ENCODE data around the gene RNF208.

The RNF208 gene

DNA sequence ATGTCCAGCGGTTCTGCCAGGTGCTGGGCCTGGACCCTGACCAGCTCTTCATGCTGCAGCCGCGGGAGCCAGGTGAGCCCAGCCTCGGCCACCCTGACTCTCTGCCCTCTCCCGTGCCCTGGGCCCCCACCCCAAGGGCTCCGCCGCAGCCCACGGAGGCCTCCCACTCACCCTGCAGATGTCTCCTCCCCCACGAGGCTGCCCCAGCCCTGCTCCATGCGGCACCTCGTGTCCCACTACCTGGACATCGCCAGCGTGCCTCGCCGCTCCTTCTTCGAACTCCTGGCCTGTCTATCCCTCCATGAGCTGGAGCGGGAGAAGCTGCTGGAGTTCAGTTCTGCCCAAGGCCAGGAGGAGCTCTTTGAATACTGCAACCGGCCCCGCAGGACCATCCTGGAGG, 7.4 kb downstream of the RNF208 start:
- DNase-seq (ENCODE audit: low spot score) = no peak

- peak; percentile 39 for DNase-seq (ENCODE audit: low spot score)
Measured at GRCh38 chr9:137213160-137214060, 8.6 kb downstream of the RNF208 start.

DNA sequence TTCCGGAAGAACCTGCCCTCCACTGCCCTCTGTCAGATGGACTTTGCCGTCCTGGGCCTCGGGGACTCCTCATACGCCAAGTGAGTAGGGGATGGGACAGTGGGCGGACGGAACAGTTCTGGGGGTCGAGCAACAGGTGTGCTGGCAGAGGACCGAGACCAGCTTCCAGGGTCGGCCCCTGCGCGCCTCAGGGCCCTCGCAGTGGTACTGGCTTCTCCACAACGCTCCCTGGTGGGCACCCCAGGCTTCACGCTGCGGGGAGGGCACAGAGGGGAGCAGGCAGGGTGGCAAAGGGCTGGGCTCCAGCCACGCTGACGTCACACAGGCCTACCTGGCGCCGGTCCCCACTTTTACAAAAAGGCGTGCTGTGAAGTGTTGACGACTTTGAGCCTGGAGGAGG, 9.5 kb downstream of the RNF208 start:
- DNase-seq (ENCODE audit: low spot score) = no peak

GRCh38 chr9:137211532-137211931, 10.5 kb downstream of the RNF208 start:
- DNase-seq (ENCODE audit: low spot score) = no peak

GRCh38 chr9:137206602-137207001, 15.4 kb downstream of the RNF208 start:
- peak; percentile 67 for DNase-seq (ENCODE audit: low spot score)

DNA sequence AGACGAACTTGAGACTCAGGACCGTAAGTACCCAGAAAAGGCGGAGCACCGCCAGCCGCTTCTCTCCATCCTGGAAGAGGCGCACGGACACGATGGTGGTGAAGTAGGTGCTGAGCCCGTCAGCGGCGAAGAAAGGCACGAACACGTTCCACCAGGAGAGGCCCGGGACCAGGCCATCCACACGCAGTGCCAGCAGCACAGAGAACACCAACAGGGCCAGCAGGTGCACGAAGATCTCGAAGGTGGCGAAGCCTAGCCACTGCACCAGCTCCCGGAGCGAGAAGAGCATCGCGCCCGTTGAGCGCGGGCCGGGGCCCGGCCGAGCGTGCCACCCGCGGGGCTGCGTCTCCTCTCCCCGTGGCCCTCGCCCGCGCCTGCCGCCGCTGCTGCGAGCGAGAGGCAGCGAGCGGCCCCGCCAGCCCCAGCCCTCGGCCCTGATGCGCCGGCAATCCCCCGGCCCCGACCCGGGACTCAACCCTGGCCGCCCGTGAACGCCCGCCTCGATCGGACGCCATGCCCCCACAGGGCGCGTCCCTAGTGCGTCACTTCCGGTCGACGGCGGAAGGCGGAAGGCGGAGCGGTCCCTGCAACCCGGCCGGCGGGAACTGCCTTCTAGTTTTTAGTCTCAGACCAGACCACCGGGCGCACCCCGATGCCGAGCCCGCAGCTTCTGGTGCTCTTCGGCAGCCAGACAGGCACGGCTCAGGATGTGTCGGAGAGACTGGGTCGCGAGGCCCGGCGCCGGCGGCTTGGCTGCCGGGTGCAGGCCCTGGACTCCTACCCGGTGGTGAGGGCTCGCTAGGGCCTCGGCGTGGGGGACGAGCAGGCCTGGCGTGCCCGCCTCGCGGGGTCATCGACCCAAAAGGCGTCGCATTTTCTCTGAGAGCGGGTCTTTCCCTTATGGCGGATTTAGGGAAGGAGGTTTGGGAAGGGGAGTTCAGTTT, 16.6 kb downstream of the RNF208 start, which contains the start of the genes NDOR1 and TMEM203:
Gene NDOR1 (plus strand): TSS at position 575 of the 944 bp plus-strand sequence. CDS start 78 bp downstream, at position 653.
Gene TMEM203 (minus strand): TSS at position 523 of the 944 bp plus-strand sequence. CDS start 234 bp downstream, at position 289.
- peak; percentile 93 for DNase-seq (ENCODE audit: low spot score)

DNA sequence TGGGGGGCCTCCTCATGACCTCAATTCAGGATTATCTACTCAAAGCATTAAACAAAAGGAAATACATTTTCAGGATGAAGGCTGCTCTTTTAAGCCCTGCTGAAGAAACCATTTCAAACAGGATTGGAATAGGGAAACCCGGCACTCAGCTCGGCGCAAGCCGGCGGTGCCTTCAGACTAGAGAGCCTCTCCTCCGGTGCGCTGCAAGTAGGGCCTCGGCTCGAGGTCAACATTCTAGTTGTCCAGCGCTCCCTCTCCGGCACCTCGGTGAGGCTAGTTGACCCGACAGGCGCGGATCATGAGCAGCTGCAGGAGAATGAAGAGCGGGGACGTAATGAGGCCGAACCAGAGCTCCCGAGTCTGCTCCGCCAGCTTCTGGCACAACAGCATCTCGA, 17.3 kb downstream of the RNF208 start:
- no peak for DNase-seq (ENCODE audit: low spot score)

- DNase-seq (ENCODE audit: low spot score) = no peak
Measured at GRCh38 chr9:137202966-137203365, 19.1 kb downstream of the RNF208 start.

GRCh38 chr9:137201205-137201868, 20.7 kb downstream of the RNF208 start:
- DNase-seq (ENCODE audit: low spot score) = no peak

DNA sequence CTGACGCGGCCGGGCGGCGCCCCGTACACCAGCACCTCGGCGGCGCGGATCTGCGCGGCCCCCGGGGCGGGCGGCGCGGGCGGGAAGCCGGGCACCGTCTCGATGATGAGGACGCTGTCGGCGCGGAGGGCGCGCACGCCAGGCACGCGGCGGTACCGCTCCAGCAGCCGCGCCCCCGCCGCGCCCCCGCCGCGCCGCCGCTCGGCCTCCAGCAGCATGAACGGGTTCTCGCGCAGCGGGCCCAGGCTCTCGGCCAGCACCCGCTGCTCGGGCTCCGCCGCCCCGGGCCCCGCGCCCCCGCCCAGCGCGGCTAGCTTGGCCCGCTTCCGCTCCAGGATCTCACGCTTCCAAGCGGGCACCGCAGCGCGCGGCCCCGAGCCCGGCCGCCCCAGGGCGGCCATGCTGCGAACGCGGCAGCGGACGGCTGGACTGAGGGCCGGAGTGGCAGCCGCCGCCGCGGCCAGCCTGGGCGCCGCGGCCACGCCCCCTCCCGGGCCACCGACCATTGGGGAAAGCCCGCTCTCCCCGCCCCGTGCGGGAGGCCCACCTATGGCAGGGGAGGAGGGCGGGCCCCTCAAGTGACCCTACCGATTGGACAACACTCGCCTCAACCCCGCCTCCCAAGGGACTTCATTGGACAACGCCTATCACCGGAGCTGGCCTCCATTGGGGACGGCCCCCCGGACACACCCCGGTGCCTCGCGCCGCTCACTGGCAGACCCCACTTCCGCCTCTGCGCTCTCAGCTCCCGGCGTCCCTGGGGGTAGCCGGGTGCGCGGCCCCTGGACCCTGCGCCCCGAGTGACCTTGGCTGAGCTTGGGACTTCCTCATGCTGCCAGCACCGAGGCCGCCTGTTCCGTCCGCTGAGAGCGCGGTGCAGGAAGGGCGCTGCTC, 21.5 kb downstream of the RNF208 start, which contains the start of gene TPRN:
Gene TPRN (minus strand): TSS at position 431 of the 894 bp plus-strand sequence. CDS start 30 bp downstream, at position 401.
- peak; percentile 99 for DNase-seq (ENCODE audit: low spot score)

GRCh38 chr9:137199411-137200121, 22.5 kb downstream of the RNF208 start:
- DNase-seq (ENCODE audit: low spot score) = no peak

DNA sequence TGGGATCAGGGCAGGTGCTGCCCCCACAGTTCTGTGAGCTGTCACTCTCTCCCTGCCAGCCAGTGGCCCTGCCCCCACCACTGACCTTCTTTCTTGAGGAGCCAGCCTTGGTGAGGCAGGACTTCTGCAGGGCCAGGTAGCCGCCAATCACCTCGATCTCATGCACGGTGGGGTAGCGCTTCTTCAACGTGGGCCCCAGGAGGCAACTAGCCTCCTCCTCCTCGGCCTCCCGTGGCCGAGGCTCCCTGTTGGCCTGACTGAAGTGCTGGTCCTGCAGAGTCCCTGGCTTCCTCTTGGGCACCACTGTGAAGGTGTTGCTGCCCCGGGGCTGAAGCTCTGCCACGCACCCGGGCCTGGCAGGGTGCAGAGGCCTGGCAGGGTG, 23.1 kb downstream of the RNF208 start:
- no peak for DNase-seq (ENCODE audit: low spot score)

DNA sequence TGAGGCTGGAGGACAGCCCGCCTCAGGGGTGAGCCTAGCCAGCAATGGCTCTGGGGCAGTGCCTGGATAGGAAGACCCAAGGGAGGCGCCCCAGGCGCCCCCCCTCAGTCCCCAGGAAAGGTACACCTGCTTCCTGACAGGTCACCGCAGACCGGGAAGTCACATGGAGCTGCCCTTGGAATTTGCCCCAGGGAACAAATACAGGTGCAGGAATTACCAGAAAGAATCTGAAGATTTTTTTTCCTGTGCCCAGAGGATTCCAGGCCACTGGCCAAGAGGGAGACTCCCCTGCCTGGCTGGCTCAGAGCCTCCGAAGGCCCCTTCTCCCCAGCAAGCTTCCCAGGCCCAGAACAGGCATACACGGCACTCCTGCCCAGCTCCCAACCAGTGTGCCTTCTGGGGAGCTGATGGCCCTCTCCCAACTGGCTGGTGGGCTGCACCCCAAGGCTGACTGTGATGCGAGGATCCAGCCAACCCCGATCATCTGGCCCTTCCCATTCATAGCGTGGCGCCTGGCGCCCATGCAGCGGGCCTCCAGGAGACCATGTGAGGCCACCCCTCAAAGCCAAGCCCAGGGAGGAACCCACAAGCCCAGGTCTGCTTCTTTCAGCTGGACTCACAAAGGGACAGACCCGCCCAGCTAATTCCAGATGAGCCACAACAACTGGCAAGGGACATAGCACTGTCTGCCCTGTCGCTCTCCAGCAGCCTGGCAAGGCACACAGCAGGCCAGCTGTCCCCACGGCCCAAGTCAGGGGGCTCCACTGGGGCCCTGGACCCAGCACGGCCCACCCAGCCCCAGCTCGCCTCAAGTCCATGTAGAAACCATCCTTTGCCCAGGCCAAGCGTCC, 23.8 kb downstream of the RNF208 start:
- DNase-seq (ENCODE audit: low spot score) = no peak

DNA sequence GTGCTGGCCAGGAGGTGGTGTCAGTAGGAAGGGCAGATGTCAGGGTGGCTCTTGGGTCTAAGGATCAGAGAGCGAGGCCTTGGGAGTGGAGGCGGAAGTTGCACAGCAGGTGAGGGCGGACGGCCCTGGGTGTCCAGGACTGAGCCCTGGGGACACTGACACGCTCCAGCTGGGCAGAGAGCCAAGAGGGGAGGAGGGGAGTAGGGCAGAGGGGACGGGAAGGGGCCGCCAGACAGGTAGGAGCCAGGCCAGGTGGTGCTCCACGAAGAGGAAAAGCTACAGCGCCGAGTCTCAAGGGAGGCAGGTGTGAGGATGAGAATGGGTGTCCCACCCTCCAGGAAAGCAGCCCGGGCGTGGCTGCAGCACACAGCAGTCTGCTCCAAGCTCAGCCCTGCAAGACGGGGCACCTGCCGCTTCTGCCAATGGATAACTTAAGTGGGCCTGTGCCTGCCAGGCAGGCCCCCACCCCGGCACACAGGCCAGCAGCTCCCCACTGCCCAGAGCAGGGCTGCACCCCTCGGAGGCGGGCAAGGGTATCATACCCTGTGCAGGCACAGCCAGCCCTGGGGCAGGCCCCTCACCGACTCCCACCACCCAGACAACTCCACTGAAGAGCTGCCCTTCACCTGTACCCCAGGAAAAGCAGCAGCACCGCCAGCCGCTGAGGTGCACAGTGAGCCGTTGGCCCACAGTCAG, 26.4 kb downstream of the RNF208 start:
- no peak for DNase-seq (ENCODE audit: low spot score)

DNA sequence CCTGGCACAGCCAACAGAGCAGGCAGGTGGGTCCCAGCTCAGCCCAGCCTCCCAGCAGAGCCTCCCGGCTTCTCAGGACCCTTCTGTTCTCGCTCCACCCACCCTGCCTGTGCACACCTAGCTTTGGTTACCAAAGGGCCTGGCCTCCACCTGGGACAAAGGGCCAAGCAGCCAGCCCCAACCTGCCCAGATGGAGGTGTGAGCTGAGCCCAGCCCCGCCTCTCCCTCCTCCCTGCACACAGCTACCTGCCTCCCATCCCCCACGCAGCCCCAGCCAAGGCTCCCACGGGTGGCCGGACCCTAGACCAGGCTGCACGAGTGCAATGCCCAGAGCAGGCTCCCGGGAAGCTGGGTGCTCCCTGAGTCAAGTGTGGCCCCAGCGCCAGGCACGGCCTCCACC, 27.1 kb downstream of the RNF208 start:
- DNase-seq (ENCODE audit: low spot score) = no peak

DNA sequence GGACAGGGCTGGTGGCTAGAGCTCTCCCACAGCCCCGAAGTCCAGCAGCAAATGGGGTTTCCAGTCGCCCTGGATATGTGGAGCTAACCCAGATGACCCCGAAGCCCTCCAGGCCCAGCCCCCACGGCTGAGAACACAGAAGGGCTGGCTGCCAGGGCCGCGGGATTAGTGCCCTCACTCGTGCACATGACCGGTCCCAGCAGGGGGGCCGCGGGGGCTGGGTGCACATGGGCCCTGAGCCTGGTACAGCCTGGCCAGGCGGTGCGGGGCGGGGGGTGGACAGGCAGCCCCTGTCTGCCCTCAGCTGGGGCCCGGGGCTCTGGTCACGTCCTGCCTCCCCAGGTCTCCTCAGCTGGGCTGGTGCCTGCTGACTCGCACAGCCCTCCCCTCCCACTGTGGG, 27.7 kb downstream of the RNF208 start:
- DNase-seq (ENCODE audit: low spot score) = no peak

DNA sequence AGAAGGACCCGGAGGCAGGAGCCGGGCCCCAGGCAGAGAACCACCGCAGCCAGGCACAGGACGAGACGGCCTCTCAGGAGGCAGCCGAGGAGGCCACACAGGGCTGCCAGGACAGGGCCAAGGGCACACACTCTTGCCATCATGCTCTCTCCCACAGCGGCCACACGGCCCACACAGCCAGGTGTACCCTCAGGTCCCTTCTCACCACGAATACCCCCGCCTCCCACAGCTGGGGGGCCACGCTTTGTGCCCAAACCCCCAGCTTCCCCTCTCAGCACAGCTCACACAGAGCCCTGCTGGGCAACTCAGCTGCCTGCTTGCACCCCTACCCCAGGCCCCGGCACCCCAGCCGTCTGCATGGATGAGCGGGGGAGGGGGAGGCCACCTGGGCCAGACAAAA, 28.3 kb downstream of the RNF208 start:
- DNase-seq (ENCODE audit: low spot score) = no peak

- no peak for DNase-seq (ENCODE audit: low spot score)
Measured at GRCh38 chr9:137192859-137193258, 29.2 kb downstream of the RNF208 start.

DNA sequence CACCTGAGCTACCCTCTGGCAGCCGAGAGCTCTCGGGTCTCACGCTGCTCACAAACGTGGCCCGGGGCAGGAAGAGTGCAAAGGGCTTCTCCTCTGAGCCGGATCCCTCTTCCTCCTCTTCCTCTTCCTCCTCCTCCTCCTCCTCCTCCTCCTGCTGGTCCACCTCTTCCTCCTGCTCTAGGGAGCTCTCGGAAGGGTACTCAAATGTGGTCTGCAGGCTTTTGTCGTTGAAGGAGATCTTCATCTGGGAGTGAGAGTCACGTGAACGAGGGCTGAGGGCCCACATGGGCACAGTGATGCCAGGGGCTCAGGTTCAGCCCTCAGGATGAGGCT, 29.6 kb downstream of the RNF208 start:
- no peak for DNase-seq (ENCODE audit: low spot score)
